ENCODE measurements around the gene ZNF524.
"Not testable (repeated sequence)": the region's sequence is repeated elsewhere in the genome, so short reads cannot be mapped to it uniquely, and the experiment has no call there.

The ZNF524 gene

GRCh38 chr19:55554741-55555152, 45.3 kb upstream of the ZNF524 start:
- in situ Hi-C loops (cut with MboI; ENCODE audit: low pct_unique_long_range_greater_than_20kb, low sequenced_read_pairs, unreplicated experiment): no loop called here
- DNase-seq (ENCODE audit: low spot score): no peak
- TF ChIP-seq, protein P1, sequence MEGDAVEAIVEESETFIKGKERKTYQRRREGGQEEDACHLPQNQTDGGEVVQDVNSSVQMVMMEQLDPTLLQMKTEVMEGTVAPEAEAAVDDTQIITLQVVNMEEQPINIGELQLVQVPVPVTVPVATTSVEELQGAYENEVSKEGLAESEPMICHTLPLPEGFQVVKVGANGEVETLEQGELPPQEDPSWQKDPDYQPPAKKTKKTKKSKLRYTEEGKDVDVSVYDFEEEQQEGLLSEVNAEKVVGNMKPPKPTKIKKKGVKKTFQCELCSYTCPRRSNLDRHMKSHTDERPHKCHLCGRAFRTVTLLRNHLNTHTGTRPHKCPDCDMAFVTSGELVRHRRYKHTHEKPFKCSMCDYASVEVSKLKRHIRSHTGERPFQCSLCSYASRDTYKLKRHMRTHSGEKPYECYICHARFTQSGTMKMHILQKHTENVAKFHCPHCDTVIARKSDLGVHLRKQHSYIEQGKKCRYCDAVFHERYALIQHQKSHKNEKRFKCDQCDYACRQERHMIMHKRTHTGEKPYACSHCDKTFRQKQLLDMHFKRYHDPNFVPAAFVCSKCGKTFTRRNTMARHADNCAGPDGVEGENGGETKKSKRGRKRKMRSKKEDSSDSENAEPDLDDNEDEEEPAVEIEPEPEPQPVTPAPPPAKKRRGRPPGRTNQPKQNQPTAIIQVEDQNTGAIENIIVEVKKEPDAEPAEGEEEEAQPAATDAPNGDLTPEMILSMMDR (IDR thresholded peaks at IDR 0.05; ENCODE audit: extremely low read depth, insufficient read depth, missing control alignments): no peak

- DNase-seq (ENCODE audit: low spot score): no peak
- TF ChIP-seq, protein P1 (IDR thresholded peaks at IDR 0.05; ENCODE audit: extremely low read depth, insufficient read depth, missing control alignments): no peak
- in situ Hi-C loops (cut with MboI; ENCODE audit: low pct_unique_long_range_greater_than_20kb, low sequenced_read_pairs, unreplicated experiment): no loop called here
Observed at GRCh38 chr19:55559684-55560083, 40.4 kb upstream of the ZNF524 start.

DNA sequence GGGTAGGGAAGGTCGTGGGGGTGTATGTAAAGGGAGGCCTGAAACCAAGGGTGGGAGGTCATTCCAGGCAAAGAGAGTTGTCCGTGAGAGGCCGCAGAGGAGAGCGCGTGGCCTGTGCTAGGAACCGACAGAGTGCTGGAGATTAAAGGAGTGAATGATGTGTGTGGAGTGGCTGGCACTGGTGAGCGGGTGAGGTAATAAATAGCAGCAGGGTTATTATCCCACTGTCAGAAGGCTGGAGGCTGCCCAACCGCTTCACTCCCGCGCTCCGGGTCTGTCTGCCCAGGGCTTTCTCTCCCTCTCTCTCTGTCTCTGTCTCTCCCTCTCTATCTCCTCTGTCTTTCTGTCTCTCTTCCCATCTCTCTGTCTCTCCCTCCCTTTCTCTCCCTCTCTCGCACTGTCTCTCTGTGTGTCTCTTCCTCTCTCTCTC, 36.8 kb upstream of the ZNF524 start:
- in situ Hi-C loops (cut with MboI; ENCODE audit: low pct_unique_long_range_greater_than_20kb, low sequenced_read_pairs, unreplicated experiment): no loop called here
- DNase-seq (ENCODE audit: low spot score): no peak

GRCh38 chr19:55566823-55567222, 33.3 kb upstream of the ZNF524 start:
- in situ Hi-C loops (cut with MboI; ENCODE audit: low pct_unique_long_range_greater_than_20kb, low sequenced_read_pairs, unreplicated experiment): no loop called here
- no peak for DNase-seq (ENCODE audit: low spot score)
- TF ChIP-seq, protein P1 (IDR thresholded peaks at IDR 0.05; ENCODE audit: extremely low read depth, insufficient read depth, missing control alignments): no peak

More for the DNA sequence above, 36.8 kb upstream of the ZNF524 start:
- TF ChIP-seq, protein P1 (IDR thresholded peaks at IDR 0.05; ENCODE audit: extremely low read depth, insufficient read depth, missing control alignments): no peak

DNA sequence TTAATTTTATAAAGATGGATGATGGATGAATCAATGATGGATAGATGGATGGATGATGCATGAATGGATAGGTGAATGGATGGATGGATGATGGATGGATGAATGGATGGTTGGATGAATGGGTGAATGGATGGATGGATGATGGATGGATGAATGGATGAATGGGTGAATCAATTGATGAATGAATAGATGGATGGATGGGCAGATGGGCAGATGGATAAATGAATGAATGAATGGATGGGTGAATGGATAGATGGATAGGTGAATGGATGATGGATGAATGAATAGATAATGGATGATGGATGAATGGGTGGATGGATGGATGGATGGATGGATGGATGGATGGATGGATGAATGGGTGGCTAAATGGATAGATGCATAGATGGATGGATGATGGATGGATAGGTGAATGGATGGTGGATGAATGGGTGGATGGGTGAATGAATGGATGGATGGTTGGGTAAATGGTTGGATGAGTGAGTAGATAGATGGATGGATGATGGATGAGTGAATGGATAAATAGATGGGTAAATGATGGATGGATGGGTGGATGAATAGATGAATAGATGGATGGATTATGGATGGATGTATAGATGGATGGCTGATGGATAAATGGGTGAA, 32.3 kb upstream of the ZNF524 start:
- in situ Hi-C loops (cut with MboI; ENCODE audit: low pct_unique_long_range_greater_than_20kb, low sequenced_read_pairs, unreplicated experiment): no loop called here
- no peak for DNase-seq (ENCODE audit: low spot score)
- TF ChIP-seq, protein P1 (IDR thresholded peaks at IDR 0.05; ENCODE audit: extremely low read depth, insufficient read depth, missing control alignments): no peak

- DNase-seq (ENCODE audit: low spot score); in situ Hi-C loops (cut with MboI; ENCODE audit: low pct_unique_long_range_greater_than_20kb, low sequenced_read_pairs, unreplicated experiment): not testable (repeated sequence)
Observed at GRCh38 chr19:55569477-55569876, 30.6 kb upstream of the ZNF524 start.

DNA sequence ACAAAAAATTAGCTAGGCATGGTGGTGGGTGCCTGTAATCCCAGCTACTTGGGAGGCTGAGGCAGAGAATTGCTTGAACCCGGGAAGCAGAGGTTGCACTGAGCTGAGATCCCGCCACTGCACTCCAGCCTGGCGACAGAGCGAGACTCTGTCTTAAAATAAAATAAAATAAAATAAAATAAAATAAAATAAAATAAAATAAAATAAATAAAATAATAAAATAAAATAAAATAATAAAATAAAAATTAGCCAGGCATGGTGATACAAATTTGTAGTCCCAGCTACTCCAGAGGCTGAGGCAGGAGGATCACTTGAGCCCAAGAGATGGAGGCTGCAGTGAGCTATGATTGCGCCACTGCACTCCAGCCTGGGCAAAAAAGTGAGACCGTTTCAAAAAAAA, 26.2 kb upstream of the ZNF524 start:
- DNase-seq (ENCODE audit: low spot score); in situ Hi-C loops (cut with MboI; ENCODE audit: low pct_unique_long_range_greater_than_20kb, low sequenced_read_pairs, unreplicated experiment): not testable (repeated sequence)

GRCh38 chr19:55576746-55577145, 23.3 kb upstream of the ZNF524 start:
- DNase-seq (ENCODE audit: low spot score): no peak
- in situ Hi-C loops (cut with MboI; ENCODE audit: low pct_unique_long_range_greater_than_20kb, low sequenced_read_pairs, unreplicated experiment): no loop called here
- TF ChIP-seq, protein P1 (IDR thresholded peaks at IDR 0.05; ENCODE audit: extremely low read depth, insufficient read depth, missing control alignments): no peak

Data from GM13977 (cell line).